HG02884 (cell line): Measurements from ENCODE around the gene DEFB108B.
"Not testable (repeated sequence)": the region's sequence is repeated elsewhere in the genome, so short reads cannot be mapped to it uniquely, and the experiment has no call there.

Experiments used
- ATAC-seq: cut with Tn5 transposase; IDR thresholded peaks from one replicate; pipeline ENCODE4 v1.9.1; 2021; ENCODE audit warnings: mild to moderate bottlenecking, moderate library complexity; ENCODE audit not compliant: unreplicated experiment

The DEFB108B gene, protein sequence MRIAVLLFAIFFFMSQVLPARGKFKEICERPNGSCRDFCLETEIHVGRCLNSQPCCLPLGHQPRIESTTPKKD

DNA sequence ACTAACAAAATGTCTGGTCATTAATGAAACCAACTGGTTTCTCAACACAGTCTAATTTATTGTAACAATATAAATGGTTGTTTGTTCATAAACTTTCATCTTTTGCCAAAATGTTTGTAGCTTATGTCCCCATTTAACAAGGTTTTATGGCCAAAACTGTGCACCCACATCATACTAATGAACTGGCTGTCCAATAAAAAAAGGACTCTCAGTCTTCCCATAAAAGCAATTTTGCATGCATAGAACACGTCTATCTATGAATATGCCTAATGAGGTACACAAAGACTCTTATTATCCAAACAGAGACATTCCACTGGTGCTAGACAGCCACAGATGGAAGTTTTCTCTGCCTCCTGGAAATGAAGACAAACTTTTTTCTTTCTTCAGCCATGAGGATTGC, at the start of gene DEFB108B:
Gene DEFB108B, plus strand, starts transcription at position 390 of the 400 bp plus-strand sequence. Its CDS starts 0 bp downstream, at position 390.
- not testable (repeated sequence) for ATAC-seq

DNA sequence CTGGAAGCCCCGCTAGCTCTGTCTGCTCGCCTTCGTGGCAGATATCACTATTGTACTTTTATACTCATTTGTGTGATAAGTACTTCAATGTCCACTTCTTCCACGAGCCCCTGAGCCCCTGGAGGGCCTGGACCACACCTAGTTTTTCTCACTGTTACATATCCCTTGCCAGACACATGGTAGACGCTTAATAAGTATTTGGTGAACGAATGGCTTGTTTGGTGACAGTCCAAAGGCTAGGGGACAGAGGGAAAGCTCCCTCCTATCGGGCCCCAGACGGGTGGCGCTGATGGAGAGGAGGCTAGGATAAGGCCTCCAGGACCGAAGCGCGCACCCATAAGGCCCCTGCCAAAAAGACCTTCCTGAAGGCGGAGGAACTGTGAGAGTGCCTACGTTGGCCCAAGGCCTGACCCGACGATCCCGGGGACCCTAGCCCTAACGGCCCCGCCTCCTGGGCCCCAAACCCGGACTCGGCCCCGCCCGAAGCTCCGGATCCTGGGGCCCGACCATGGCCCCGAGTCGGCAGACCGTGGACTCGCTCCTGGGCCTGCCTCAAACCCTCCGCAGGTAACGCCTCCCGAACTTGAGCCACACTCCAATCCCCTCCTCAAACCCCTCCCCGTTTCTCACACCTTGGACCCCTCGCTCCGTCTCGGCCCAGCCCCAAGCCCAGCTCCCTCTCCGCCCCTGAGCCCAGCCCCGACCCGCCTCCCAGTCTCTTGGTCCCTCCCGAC, 46.7 kb upstream of the DEFB108B start:
- peak; percentile 13 for ATAC-seq

GRCh38 chr11:71786848-71787097, 46.2 kb upstream of the DEFB108B start:
- ATAC-seq: peak; percentile 97

GRCh38 chr11:71787098-71787823, 45.7 kb upstream of the DEFB108B start:
- ATAC-seq: peak; percentile 84

- ATAC-seq: not testable (repeated sequence)
Measured at GRCh38 chr11:71787824-71788454, 45.1 kb upstream of the DEFB108B start.

DNA sequence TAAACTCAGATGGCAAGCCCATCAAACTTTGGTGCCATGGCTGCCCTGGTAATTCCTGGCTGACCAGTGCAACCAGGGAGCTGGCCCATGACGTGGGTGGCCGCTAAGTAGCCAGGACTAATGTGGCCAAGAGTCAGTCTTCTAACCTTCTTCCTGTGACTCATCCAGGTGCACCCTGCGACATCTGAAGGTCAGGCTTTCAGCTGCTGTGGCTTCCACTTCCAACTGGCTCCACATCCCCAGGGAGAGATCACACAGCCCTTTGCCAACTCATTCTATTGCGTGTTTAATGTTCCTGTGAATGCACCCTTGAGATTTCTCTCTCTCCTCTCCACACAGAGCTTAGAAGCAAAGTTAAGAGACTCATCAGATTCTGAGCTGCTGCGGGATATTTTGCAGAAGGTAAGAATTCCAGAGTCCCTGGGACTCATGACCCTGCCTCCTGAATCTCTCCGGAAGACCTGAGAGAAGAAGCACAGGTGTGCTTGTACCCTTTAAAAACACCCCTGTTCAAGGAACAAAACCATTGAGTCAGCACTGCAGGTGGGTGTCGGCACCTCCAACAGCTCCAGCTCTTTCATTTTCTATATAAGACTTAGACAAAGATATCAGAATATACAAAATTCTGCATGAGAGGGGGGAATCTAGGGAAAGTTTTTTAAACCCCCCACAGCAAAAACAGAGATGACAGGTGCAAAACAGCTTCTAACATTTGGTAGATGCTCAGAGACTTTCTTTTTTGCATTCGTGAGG, 43.4 kb upstream of the DEFB108B start:
- ATAC-seq: not testable (repeated sequence)

DNA sequence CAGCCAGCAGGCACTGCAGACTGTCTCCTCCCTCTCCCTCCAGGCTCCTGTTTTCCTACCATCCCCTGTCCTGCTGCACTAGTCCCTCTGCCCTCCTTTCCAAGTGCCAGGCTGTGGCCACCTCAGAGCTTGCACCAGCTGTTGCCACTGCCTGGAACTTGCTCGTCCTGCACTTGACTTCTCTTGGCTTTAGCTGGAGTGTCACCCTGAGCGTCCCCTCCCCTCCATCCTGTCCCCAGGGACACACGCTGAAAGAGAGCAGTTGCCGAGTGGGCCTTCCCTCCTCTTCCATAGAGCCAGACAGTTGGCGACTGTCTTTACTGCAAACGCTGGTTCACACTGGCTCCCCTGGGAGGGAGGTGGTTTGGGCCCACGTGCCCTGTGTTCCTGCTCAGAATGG, 41.9 kb upstream of the DEFB108B start:
- ATAC-seq: not testable (repeated sequence)

GRCh38 chr11:71792621-71793235, 40.3 kb upstream of the DEFB108B start:
- not testable (repeated sequence) for ATAC-seq

GRCh38 chr11:71794386-71795040, 38.5 kb upstream of the DEFB108B start:
- not testable (repeated sequence) for ATAC-seq

GRCh38 chr11:71795236-71795635, 37.8 kb upstream of the DEFB108B start:
- ATAC-seq: not testable (repeated sequence)

DNA sequence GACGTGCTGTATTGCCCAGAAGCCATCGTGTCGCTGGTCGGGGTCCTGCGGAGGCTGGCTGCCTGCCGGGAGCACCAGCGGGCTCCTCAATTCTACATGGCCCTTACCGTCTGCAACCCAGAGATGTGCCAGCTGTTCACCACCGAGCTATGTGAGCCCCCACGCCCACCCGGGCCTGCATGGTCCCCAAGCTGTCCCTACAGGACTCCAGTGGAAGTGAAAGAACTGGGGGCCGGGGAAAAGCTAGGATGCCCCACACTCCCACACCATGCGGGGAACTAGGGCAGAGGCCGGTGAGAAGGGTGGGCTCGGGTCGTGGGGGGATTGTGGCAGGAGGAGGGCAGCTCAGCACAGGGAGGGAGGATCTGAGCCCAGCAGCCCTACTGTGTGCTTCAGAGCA, 37.0 kb upstream of the DEFB108B start:
- not testable (repeated sequence) for ATAC-seq

- ATAC-seq: not testable (repeated sequence)
Measured at GRCh38 chr11:71796781-71797180, 36.2 kb upstream of the DEFB108B start.

GRCh38 chr11:71799556-71800128, 33.4 kb upstream of the DEFB108B start:
- ATAC-seq: not testable (repeated sequence)

- ATAC-seq: not testable (repeated sequence)
Measured at GRCh38 chr11:71800335-71800953, 32.6 kb upstream of the DEFB108B start.

DNA sequence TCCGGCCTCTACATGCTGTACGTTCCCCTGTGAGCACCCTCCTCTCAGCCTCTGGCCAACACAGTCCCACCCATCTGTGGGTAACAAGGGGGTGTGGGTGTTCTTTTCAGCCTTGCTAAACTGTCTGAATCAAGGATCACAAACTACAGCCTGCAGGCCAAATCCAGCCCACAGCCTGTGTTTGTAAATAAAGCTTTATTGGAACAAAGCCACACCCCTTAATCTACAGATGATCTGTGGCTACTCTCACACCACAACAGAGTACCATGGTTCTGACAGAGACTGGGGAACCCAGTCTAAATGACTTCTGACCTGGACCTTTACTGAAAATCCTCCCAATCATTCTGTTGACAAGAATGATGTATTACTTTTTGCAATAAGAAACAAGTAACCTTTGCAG, 32.0 kb upstream of the DEFB108B start:
- ATAC-seq: not testable (repeated sequence)

- ATAC-seq: not testable (repeated sequence)
Measured at GRCh38 chr11:71802874-71803273, 30.1 kb upstream of the DEFB108B start.

DNA sequence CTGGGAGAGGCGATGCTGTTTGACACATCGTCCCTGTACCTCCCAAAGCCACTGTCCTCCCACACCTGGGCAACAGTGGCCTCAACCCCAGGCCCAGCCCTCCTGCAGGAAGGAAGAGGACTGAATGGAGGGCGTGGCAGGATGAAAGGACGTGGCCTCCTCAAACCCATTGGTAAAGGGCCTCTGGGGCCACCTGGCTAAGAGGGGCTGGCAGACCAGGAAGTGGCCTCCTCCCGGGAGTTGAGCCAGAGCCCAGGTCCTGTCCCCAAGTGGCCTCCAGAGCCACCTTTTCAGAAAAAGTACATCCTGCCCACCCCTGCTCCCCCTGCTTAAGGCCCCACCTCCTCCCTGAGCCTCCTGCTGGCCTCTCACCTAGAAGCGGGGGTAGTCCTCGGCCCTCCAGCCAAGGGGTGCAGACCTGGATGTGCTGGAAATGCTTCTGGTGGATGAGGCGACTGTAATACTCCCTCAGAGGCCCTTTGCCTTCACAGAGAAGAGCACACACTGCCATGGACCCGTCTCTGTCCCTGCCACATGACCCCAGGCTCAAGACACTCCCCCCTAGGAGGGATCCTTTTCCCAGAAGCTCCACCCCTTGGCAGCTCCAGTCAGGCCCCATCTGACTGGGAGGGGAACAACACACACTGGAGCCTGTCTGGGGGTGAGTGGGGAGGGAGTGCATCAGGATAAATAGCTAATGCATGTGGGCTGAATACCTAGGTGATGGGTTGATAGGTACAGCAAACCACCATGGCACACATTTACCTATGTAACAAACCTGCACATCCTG, 28.6 kb upstream of the DEFB108B start:
- ATAC-seq: not testable (repeated sequence)

- ATAC-seq: not testable (repeated sequence)
Measured at GRCh38 chr11:71812529-71812928, 20.5 kb upstream of the DEFB108B start.
